Activated CD4-positive, alpha-beta T cell treated with anti-CD3 and anti-CD28 coated beads, Interleukin-2, amount 10 ng/mL, durations not matched to agents 7 days and 5 days (primary cell): ENCODE data around the gene MICAL2. TPM values are rescaled to one million over a fixed set of nuclear protein-coding genes. Genes with fewer than 3 reads are reported as not detected.
"Not testable (repeated sequence)": the region's sequence is repeated elsewhere in the genome, so short reads cannot be mapped to it uniquely, and the experiment has no call there.

ENCODE experiments used
- CTCF ChIA-PET: fragments of 350-600 bp; sonication (Branson Sonifier 250); formaldehyde crosslinking; loops from one replicate; lab custom pipeline; 2021; ENCODE audit warnings: antibody characterized with exemption; lab: Charles Lee
- POLR2A ChIA-PET: fragments of 350-600 bp; sonication (Branson Sonifier 250); formaldehyde crosslinking; loops from one replicate; lab custom pipeline; 2021; ENCODE audit warnings: antibody characterized with exemption; lab: Charles Lee
- DNase-seq: peaks from one replicate; pipeline ENCODE4 v3.0.0-alpha.2; 2020
- H3K27ac Mint-ChIP-seq: one replicate; pipeline ENCODE4 v1.8.0; 2021; ENCODE audit warnings: mild to moderate bottlenecking, moderate library complexity, mixed read lengths
- H3K27me3 Mint-ChIP-seq: one replicate; pipeline ENCODE4 v1.8.0; 2021; ENCODE audit warnings: mixed read lengths
- H3K36me3 Mint-ChIP-seq: one replicate; pipeline ENCODE4 v1.8.0; 2021; ENCODE audit warnings: low read depth, mixed read lengths
- H3K4me1 Mint-ChIP-seq: one replicate; pipeline ENCODE4 v1.8.0; 2021; ENCODE audit warnings: mixed read lengths
- H3K4me3 Mint-ChIP-seq: one replicate; pipeline ENCODE4 v1.8.0; 2021; ENCODE audit warnings: mild to moderate bottlenecking, moderate library complexity, mixed read lengths
- H3K9me3 Mint-ChIP-seq: one replicate; pipeline ENCODE4 v1.8.0; 2021; ENCODE audit warnings: mixed read lengths
- total RNA-seq, 2 experiments: library from RNA; stranded (reverse); gene quantifications; one replicate each; pipeline ENCODE4 v1.2.3, GENCODE V29; 2021

Gene MICAL2
- total RNA-seq, 2 experiments from 2014 or later = 45.5 to 47.3 TPM

DNA sequence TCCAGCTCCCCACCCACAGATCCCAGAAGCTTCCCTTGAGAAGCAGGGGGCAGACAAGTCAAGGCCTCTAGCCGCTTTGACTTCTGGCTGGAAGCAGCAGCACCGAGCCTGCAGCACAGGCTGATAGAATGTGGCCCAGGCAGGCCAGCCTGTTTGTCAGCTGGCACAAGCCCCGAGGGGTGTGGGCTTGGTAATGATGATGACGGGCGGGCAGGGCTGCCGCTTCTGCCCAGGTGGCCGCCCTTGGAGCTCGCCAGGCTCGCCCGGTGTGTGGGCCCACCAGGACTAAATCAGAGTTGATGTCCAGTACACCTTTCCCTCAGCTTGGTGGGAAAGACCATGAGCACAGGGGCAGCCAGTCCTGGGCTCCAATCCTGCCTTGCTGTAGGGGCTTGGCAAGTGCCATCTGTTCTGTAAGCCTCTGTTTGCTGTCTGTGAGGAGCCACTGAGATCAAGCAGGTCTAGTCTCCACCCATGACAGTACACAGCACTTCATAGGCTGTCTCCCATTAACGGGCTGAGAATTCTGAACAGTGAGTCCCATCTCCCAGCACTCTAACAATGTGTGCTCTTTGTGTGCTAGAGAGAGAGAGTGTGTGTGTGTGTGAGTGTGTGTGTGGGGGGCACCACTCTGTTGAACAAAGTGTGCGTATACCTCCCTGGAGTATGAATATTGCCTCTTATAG lies 26.8 kb downstream of the MICAL2 start:
- no peaks in the 10 kb centered on the region for H3K9me3 Mint-ChIP-seq
- peak overlapping the region; percentile 66 for H3K27ac Mint-ChIP-seq
- no peak for DNase-seq
- peaks cover 60% of the 10 kb centered on the region for H3K4me1 Mint-ChIP-seq
- peaks cover 30% of the 10 kb centered on the region for H3K36me3 Mint-ChIP-seq
- CTCF ChIA-PET = interaction anchor here (0.9 to 6.3 kb wide), 4 partner anchors 12 to 100 kb away, joined by 3 to 51 read pairs (median 7); no protein-coding TSS in a partner anchor
- POLR2A ChIA-PET = no interaction called here
- H3K27me3 Mint-ChIP-seq = no peaks in the 10 kb centered on the region
- no peak overlapping the region for H3K4me3 Mint-ChIP-seq

DNA sequence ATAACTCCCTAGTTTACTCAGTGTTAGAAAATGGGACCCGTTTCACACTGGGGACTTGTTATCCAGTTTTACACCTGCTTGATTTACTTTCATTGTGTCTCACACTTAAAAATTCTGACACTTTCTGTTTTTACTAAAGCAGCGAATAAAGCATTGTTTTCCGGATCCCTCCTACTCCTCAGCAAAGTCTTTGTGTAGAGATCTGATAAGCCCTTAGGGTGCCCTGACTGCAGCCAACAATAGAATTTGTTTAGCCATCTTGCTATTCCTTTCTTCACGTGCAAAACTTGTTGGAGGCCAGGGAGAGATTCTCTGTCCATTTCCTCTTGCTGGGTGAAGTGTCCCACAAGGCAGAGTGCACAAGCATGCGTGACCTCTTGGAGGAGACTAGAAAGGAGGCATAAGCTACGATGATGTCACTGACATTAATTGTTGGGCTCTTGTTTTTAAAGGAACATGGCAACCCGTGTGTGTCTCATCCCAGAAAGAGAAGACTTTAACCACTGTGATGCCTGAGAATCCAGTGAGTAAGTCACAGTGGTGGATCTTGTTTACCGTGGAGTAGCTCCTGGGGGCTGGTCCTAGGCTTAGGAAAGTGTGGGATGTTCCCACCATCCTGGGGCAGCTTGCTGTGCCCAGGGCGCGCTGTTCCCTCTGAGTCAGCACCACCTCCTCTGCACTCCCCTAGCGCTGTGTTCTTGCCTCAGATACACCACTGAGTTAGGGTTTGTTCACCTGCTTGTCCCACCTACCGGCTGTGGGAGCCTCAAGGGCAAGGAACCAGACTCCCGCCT lies 27.7 kb downstream of the MICAL2 start:
- peaks cover 3% of the 10 kb centered on the region for H3K9me3 Mint-ChIP-seq
- peaks cover 66% of the 10 kb centered on the region for H3K4me1 Mint-ChIP-seq
- CTCF ChIA-PET = interaction anchor here (1.3 to 7.7 kb wide), 2 partner anchors 9 to 98 kb away, joined by 3 to 48 read pairs; no protein-coding TSS in a partner anchor
- DNase-seq = no peak
- no peaks in the 10 kb centered on the region for H3K27me3 Mint-ChIP-seq
- H3K27ac Mint-ChIP-seq = peak overlapping the region; percentile 55
- H3K4me3 Mint-ChIP-seq = no peak overlapping the region
- POLR2A ChIA-PET = no interaction called here
- H3K36me3 Mint-ChIP-seq = peaks cover 36% of the 10 kb centered on the region

DNA sequence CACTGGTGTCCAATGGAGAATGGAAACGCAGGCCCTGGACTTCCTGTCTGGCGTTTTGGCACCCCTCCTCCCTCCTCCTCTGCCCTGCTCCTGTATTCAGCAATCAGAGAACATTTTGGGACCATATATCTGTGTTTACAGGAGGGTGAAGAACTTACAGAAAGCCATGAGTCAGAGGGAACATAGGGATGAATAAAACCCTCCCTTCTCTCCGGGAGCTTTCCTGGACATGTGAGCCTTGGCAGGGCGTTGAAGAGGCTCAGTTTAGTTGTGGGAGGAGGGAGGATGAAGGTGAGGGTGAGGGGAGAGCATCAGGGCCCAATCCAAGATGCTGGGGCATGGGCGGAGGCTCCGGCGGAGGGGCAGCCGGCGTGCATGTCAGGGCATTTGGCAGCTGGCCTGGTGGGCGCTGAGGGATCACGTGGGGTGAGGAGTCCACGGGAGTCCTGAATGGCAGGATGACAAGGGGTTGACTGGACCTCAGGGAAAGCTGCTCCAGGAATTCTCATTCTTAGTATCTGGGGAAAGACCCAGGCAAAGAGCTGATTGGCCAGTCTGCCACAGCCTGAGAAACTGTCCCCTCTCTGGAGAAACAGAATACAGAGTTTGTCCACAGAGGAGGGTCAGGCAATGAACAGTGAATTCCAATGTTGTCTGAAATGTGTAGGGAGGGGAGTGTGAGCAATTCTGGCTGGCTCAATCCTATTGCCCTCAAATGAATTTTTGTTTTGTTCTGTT lies 28.9 kb downstream of the MICAL2 start:
- Mint-ChIP-seq H3K27me3 (no peaks in the 10 kb centered on the region), H3K36me3 (peaks cover 32% of the 10 kb centered on the region), H3K4me1 (peaks cover 66% of the 10 kb centered on the region), H3K4me3 (no peak overlapping the region), H3K9me3 (peaks cover 7% of the 10 kb centered on the region), H3K27ac (no peak overlapping the region)
- POLR2A ChIA-PET = no interaction called here
- no peak for DNase-seq
- CTCF ChIA-PET = interaction anchor here (1.3 to 7.7 kb wide), 4 partner anchors 10 to 97 kb away, joined by 3 to 48 read pairs (median 11); no protein-coding TSS in a partner anchor

GRCh38 chr11:12140186-12140793 lies 29.9 kb downstream of the MICAL2 start:
- Mint-ChIP-seq H3K36me3 (peaks cover 30% of the 10 kb centered on the region), H3K4me1 (peaks cover 69% of the 10 kb centered on the region), H3K9me3 (peaks cover 7% of the 10 kb centered on the region), H3K27ac (no peak overlapping the region), H3K27me3 (no peaks in the 10 kb centered on the region), H3K4me3 (no peak overlapping the region)
- DNase-seq = no peak
- POLR2A ChIA-PET = no interaction called here
- CTCF ChIA-PET = interaction anchor here (0.6 to 7.7 kb wide), 7 partner anchors 11 to 142 kb away, joined by 3 to 48 read pairs (median 4); no protein-coding TSS in a partner anchor

DNA sequence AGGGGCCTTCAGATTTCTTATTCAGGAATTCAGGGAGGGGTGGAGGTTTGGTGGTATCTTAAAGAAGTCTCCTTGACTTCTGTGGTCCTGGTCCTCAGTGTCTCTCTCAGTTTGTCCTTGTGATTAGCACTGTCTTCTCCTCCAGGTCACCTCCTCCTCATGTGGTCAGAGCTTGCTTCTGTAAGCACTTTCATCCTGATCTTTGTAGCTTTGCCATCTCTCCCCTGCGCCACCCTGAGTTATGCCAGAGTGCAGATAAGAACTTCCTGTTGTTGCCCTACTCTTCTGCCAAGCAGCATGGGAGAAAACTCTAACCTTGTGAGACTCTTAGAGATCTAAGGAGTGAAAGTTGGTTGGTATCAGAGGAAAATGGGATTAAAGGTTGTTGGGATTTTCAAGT lies 30.9 kb downstream of the MICAL2 start:
- H3K4me3 Mint-ChIP-seq = no peak overlapping the region
- no peaks in the 10 kb centered on the region for H3K27me3 Mint-ChIP-seq
- H3K9me3 Mint-ChIP-seq = peaks cover 7% of the 10 kb centered on the region
- ChIA-PET CTCF (interaction anchor here (1.0 to 7.7 kb wide), 4 partner anchors 10 to 59 kb away, joined by 5 to 48 read pairs (median 12); no protein-coding TSS in a partner anchor), POLR2A (no interaction called here)
- H3K4me1 Mint-ChIP-seq = peaks cover 73% of the 10 kb centered on the region
- peaks cover 30% of the 10 kb centered on the region for H3K36me3 Mint-ChIP-seq
- peak overlapping the region; percentile 76 for H3K27ac Mint-ChIP-seq
- peak; percentile 23 for DNase-seq

DNA sequence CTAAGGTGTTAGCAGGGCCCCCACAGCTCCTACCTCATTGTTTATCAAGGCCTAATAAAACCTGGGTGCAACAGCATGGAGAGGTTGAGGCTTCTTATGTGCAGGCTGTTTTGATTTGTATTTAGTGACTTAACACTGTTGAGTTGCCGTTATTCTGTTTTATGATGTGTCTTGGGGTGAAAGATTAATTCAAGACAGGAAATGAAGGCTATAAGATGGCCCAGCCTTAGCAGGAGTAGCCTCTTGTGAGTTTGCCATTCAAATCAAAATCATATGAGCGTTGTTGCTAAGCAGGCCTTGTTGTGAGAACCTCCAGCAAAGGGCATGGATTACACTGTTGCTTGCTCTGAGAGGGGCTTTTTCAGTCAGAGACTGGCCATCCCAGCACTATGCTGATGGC lies 31.8 kb downstream of the MICAL2 start:
- peaks cover 30% of the 10 kb centered on the region for H3K36me3 Mint-ChIP-seq
- H3K27me3 Mint-ChIP-seq = no peaks in the 10 kb centered on the region
- no peak for DNase-seq
- peaks cover 72% of the 10 kb centered on the region for H3K4me1 Mint-ChIP-seq
- ChIA-PET CTCF (interaction anchor here (0.8 to 7.7 kb wide), 7 partner anchors 8 to 58 kb away, joined by 3 to 48 read pairs (median 10); no protein-coding TSS in a partner anchor), POLR2A (interaction anchor here (0.6 kb wide), 1 partner anchor 84 kb away, joined by 3 read pairs; no protein-coding TSS in a partner anchor)
- peaks cover 7% of the 10 kb centered on the region for H3K9me3 Mint-ChIP-seq
- peak overlapping the region; percentile 57 for H3K27ac Mint-ChIP-seq
- H3K4me3 Mint-ChIP-seq = no peak overlapping the region

DNA sequence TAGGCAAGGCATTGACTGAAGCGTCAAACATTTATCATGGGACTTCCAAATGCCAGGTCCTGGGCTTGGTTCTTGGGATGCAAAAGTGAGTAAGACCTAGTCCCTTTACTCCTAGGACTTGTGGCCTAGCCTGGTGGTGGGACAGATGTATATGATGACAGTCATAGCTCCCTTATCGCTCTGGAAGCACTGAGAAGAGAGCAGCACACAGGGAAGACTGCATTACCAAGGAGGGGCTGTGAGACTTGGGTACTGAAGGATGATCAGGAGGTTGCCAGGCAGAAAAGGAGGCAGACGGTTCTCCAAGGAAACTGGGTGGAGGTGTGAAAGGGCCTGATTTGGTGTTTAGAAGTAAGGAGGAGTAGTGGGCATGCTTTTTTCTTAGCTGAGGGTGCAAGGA lies 32.5 kb downstream of the MICAL2 start:
- CTCF ChIA-PET = interaction anchor here (0.6 to 7.7 kb wide), 9 partner anchors 8 to 44 kb away, joined by 3 to 48 read pairs (median 4); no protein-coding TSS in a partner anchor
- POLR2A ChIA-PET = interaction anchor here (0.6 kb wide), 1 partner anchor 83 kb away, joined by 3 read pairs; no protein-coding TSS in a partner anchor
- H3K36me3 Mint-ChIP-seq = peaks cover 30% of the 10 kb centered on the region
- DNase-seq = no peak
- no peaks in the 10 kb centered on the region for H3K27me3 Mint-ChIP-seq
- H3K4me3 Mint-ChIP-seq = no peak overlapping the region
- peaks cover 11% of the 10 kb centered on the region for H3K9me3 Mint-ChIP-seq
- H3K4me1 Mint-ChIP-seq = peaks cover 67% of the 10 kb centered on the region
- peak overlapping the region; percentile 65 for H3K27ac Mint-ChIP-seq

GRCh38 chr11:12143461-12144258 lies 33.3 kb downstream of the MICAL2 start:
- Mint-ChIP-seq H3K36me3 (peaks cover 33% of the 10 kb centered on the region), H3K4me1 (peaks cover 71% of the 10 kb centered on the region), H3K27ac (peak overlapping the region; percentile 82), H3K9me3 (peaks cover 11% of the 10 kb centered on the region), H3K4me3 (peak overlapping the region; percentile 21), H3K27me3 (no peaks in the 10 kb centered on the region)
- POLR2A ChIA-PET = no interaction called here
- CTCF ChIA-PET = interaction anchor here (0.6 to 7.7 kb wide), 10 partner anchors 8 to 92 kb away, joined by 3 to 48 read pairs (median 4); no protein-coding TSS in a partner anchor
- no peak for DNase-seq

DNA sequence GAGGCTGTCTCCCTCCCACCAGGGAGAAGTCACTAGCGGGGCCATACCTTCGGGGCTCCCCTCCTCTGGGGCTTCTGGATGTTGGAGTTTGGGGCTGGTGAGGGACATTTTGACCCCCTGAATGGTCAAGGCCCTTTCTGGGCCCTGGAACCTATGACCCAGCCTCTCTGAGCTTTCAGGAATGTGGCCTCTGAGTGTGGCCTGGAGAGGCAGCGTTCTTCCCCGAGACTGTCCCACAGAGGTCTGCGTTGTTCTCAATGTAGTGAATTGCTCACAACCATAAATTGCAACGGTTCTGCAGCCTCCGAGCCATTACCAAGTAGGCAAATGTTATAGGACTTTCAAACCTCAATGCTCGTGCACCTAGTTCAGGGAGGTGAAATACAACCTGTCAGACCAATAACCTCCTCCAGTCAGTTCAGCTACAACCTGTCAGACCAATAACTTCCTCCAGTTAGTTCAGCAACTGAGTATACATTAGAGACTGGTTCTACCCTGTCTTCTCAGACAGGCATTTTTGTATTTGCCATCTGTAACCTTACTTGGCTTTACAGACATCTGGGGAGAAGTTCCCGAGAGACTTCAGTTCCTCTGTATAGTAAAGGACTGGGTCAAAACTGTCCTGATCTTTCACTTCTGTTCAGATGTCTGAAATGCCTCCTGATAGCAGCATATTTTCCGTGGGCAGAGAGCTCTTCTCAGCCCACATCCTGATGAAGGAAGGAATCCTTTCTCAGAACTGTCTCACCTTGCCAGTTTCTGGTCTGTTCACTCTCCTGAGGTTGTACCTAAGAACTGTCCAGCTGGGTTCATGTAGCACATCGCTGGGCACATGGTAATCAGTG lies 34.2 kb downstream of the MICAL2 start:
- H3K9me3 Mint-ChIP-seq = peaks cover 11% of the 10 kb centered on the region
- H3K27me3 Mint-ChIP-seq = no peaks in the 10 kb centered on the region
- CTCF ChIA-PET = interaction anchor here (1.2 to 7.7 kb wide), 5 partner anchors 10 to 91 kb away, joined by 3 to 48 read pairs (median 4); no protein-coding TSS in a partner anchor
- no peak overlapping the region for H3K4me3 Mint-ChIP-seq
- peaks cover 77% of the 10 kb centered on the region for H3K4me1 Mint-ChIP-seq
- H3K36me3 Mint-ChIP-seq = peaks cover 36% of the 10 kb centered on the region
- no peak for DNase-seq
- peak overlapping the region; percentile 82 for H3K27ac Mint-ChIP-seq
- POLR2A ChIA-PET = no interaction called here

DNA sequence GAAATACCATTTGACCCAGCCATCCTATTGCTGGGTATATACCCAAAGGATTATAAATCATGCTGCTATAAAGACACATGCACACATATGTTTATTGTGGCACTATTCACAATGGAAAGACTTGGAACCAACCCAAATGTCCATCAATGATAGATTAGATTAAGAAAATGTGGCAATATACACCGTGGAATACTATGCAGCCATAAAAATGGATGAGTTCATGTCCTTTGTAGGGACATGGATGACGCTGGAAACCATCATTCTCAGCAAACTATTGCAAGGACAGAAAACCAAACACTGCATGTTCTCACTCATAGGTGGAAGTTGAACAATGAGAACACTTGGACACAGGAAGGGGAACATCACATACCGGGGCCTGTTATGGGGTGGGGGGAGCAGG lies 36.3 kb downstream of the MICAL2 start:
- CTCF ChIA-PET = interaction anchor here (1.9 to 2.2 kb wide), 2 partner anchors 11 to 19 kb away, joined by 9 read pairs; no protein-coding TSS in a partner anchor
- POLR2A ChIA-PET = interaction anchor here (0.6 kb wide), 1 partner anchor 42 kb away, joined by 3 read pairs; no protein-coding TSS in a partner anchor
- peaks cover 79% of the 10 kb centered on the region for H3K4me1 Mint-ChIP-seq
- H3K27me3 Mint-ChIP-seq, DNase-seq, H3K4me3 Mint-ChIP-seq: not testable (repeated sequence)
- peaks cover 11% of the 10 kb centered on the region for H3K9me3 Mint-ChIP-seq
- H3K27ac Mint-ChIP-seq = peak overlapping the region; percentile 19
- H3K36me3 Mint-ChIP-seq = peaks cover 24% of the 10 kb centered on the region
